ENCODE data around the gene CYLD.

Gene CYLD

DNA sequence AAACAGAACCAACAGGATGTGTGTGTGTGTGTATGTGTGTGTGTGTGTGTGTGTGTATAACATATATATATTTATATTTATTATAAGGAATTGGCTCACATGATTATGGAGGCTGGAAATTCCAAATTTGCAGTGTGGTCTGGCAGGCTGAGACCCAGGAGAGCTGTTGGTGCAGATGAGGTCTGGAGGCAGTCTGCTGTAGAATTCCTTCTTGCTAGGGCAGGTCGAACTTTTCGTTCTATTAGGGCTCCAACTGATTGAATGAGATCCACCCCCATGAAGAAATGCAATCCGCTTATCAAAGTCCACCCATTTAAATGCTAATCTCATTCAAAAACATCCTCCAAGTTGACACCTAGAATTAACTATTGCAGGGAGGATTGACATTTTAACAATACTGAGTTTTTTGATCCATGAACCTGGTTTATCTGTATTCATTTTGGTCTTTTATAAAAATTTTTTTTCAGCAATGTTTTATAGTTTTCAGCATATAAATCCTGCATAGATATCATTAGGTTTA, 85.0 kb downstream of the CYLD start:
- DNase-seq (ENCODE audit: low read depth) = no peak
- H3K4me3 ChIP-seq (ENCODE audit: low read length) = no peak overlapping the region
- TF ChIP-seq, protein P1, sequence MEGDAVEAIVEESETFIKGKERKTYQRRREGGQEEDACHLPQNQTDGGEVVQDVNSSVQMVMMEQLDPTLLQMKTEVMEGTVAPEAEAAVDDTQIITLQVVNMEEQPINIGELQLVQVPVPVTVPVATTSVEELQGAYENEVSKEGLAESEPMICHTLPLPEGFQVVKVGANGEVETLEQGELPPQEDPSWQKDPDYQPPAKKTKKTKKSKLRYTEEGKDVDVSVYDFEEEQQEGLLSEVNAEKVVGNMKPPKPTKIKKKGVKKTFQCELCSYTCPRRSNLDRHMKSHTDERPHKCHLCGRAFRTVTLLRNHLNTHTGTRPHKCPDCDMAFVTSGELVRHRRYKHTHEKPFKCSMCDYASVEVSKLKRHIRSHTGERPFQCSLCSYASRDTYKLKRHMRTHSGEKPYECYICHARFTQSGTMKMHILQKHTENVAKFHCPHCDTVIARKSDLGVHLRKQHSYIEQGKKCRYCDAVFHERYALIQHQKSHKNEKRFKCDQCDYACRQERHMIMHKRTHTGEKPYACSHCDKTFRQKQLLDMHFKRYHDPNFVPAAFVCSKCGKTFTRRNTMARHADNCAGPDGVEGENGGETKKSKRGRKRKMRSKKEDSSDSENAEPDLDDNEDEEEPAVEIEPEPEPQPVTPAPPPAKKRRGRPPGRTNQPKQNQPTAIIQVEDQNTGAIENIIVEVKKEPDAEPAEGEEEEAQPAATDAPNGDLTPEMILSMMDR (conservative IDR thresholded peaks at IDR 0.05; ENCODE audit: low read depth, low read length) = no peak

DNA sequence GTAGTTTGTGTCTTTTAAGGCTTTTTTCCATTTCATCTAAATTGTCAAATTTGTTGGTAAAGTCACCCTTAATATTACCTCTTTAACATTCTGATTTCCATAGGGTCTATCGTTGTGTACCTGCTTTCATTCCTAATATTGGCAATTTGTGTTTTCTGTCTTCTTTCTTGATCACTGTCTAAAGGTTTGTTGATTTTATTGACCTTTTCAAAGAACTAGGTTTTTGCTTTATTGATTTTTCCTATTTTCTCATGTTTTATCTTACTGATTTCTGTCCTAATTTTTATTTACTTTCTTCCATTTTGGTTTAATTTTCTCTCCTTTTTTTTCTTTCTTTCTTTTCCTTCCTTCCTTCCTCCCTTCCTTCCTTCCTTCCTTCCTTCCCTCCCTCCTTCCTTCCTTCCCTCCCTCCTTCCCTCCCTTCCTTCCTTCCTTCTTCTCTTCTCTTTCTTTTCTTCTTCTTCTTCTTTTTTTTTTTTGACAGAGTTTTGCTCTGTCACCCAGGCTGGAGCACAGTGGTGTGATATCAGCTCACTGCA, 86.3 kb downstream of the CYLD start:
- TF ChIP-seq, protein P1 (conservative IDR thresholded peaks at IDR 0.05; ENCODE audit: low read depth, low read length) = no peak
- no peak for DNase-seq (ENCODE audit: low read depth)
- H3K4me3 ChIP-seq (ENCODE audit: low read length) = no peak overlapping the region

DNA sequence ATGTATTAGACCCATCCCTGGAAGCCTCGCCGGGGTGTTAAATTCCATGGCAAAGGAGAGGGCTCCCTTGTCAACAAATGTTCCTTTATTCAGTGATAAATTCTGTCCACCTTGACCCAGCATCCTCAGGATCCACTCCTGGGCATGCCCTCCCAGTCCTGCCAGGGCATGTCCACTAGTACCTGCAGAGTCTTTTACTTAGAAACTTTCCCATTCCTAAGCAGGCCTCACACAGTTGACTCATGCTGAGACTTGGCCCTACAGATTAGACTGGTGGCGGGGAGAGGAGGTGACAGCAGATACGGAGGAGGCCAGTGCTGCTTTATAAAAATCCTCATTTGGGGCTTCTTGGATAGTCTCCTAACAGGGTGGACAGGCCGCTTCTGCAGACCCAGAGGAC, 88.8 kb downstream of the CYLD start:
- H3K4me3 ChIP-seq (ENCODE audit: low read length) = no peak overlapping the region
- TF ChIP-seq, protein P1 (conservative IDR thresholded peaks at IDR 0.05; ENCODE audit: low read depth, low read length) = no peak

DNA sequence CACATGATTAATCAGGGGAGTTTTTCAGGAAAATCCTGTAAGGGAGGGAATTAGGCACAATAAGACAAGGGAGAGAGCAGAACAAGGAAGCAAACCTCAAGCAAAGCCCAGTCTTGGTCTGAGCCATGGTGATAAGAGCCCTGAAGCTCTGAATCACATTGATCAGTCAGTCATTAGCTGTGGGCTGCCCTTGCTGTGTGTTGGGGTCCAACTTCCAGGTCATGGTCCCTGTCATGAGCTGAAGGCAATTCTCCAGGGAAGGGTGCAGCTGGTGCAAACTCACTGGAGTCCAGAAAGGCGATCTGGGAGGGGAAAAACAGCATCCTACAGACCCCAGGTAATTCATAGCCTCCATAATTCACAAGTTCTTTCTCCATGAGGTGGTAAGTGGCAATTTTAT, 89.9 kb downstream of the CYLD start:
- DNase-seq (ENCODE audit: low read depth) = no peak

More for the DNA sequence above, 88.8 kb downstream of the CYLD start:
- no peak for DNase-seq (ENCODE audit: low read depth)

DNA sequence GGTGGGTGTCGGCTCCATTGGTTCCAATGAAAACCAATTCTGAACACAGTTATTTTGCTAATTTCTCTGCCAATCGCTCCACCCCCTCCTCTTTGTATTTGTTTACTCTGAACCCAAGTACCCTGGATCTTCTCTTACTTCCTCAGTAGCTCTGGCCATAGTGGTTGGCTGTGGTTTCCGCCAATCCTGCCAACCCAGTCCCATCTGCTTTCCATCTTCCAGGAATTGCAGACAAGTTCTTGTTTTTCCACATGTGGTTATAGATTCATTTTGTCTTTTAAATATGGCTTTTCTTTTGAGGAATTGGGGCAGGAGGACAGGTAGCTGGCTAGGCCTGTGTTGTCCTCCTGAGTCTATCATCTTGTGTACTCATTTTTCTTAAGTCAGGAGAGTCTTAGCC, 92.0 kb downstream of the CYLD start:
- H3K4me3 ChIP-seq (ENCODE audit: low read length) = no peak overlapping the region
- TF ChIP-seq, protein P1 (conservative IDR thresholded peaks at IDR 0.05; ENCODE audit: low read depth, low read length) = no peak

More for the DNA sequence above, 89.9 kb downstream of the CYLD start:
- H3K4me3 ChIP-seq (ENCODE audit: low read length) = no peak overlapping the region
- TF ChIP-seq, protein P1 (conservative IDR thresholded peaks at IDR 0.05; ENCODE audit: low read depth, low read length) = no peak

DNA sequence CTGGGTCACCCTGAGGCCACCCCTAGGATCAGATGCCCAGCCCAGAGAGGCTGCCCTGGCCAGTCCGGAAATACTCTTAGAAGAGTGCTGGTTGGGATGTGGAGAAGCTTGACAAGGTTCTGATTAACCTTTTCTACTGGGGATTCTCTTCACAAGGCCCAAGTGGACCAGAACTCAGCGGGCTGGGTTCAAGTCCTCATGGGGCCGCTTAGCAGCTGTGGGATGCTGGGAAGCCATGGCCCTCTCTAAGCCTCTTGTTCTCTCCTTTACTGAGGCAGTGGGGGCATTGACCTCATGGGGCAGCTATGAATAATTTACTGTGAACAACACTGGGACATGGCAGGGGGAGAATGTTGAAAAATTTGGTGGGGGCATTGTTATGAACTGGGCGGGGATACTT, 92.8 kb downstream of the CYLD start:
- no peak for DNase-seq (ENCODE audit: low read depth)
- no peak overlapping the region for H3K4me3 ChIP-seq (ENCODE audit: low read length)
- TF ChIP-seq, protein P1 (conservative IDR thresholded peaks at IDR 0.05; ENCODE audit: low read depth, low read length) = no peak

More for the DNA sequence above, 92.0 kb downstream of the CYLD start:
- DNase-seq (ENCODE audit: low read depth) = no peak

DNA sequence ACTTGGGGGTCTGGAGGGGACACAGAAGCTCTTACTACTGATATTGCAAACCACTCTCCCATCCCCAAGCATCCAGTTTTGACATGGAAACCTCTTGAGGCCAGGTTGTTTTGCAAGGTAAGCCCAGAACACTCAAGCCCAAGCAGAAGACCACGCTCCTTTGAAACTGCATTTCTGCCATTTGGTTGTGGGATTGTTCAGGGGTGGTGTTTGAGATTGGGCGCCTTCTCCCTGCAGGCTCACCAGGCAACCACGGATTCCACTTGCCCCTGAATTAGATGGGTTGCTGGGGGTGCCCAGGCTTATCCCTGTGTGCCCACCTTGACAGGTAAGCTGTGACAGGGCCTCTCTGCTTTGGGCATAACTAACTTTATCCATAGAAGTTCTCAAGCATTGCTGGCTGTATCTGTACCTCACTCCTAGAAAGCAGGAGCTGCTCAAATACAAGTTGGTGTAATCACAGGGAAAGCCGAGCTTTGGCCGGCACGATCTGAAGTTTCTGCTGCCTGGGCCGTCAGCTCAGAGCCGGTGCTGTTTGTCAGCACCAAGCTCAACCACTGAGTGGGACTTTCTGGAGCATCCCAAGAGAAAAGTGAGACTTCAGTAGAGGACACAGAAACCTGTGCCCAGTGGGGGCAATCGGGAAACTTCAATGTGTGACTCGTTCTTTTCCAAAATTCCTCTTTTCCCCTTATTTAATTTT, 93.6 kb downstream of the CYLD start:
- H3K4me3 ChIP-seq (ENCODE audit: low read length) = no peak overlapping the region
- no peak for DNase-seq (ENCODE audit: low read depth)
- TF ChIP-seq, protein P1 (conservative IDR thresholded peaks at IDR 0.05; ENCODE audit: low read depth, low read length) = no peak
